CD8-positive, alpha-beta memory T cell (primary cell): ENCODE data around the gene DMPK. TPM values are rescaled to one million over a fixed set of nuclear protein-coding genes. Genes with fewer than 3 reads are reported as not detected.
"Not testable (repeated sequence)": the region's sequence is repeated elsewhere in the genome, so short reads cannot be mapped to it uniquely, and the experiment has no call there.

Source experiments
- CTCF ChIA-PET: fragments of 350-600 bp; sonication (Branson Sonifier 250); formaldehyde crosslinking; loops from one replicate; lab custom pipeline; 2021; ENCODE audit warnings: antibody characterized with exemption; lab: Charles Lee
- POLR2A ChIA-PET: fragments of 350-600 bp; sonication (Branson Sonifier 250); formaldehyde crosslinking; loops from one replicate; lab custom pipeline; 2021; ENCODE audit warnings: antibody characterized with exemption; lab: Charles Lee
- DNase-seq, 5 donors: peaks; one replicate each; pipeline versions ENCODE4 v3.0.0 to v3.0.0-alpha.2; 2020 to 2022; ENCODE audit warnings: mixed read lengths in 1 of 5
- H3K27ac ChIP-seq: one replicate; pipeline ENCODE4 v1.7.0; 2013; ENCODE audit warnings: low read depth, mild to moderate bottlenecking, low read length, moderate library complexity
- H3K27me3 ChIP-seq: 2 replicates; pipeline ENCODE4 v1.7.0; 2013; ENCODE audit warnings: low read length, mild to moderate bottlenecking; ENCODE audit not compliant: insufficient read depth, poor library complexity, severe bottlenecking
- H3K36me3 ChIP-seq: 2 replicates; pipeline ENCODE4 v1.7.0; 2013; ENCODE audit warnings: mild to moderate bottlenecking, low read length, moderate library complexity; ENCODE audit not compliant: insufficient read depth
- H3K4me1 ChIP-seq: 2 replicates; pipeline ENCODE4 v1.7.0; 2013; ENCODE audit warnings: mild to moderate bottlenecking, low read length, moderate library complexity; ENCODE audit not compliant: insufficient read depth
- H3K4me3 ChIP-seq: 2 replicates; pipeline ENCODE4 v1.7.0; 2013; ENCODE audit warnings: mild to moderate bottlenecking, low read length
- H3K9me3 ChIP-seq: 2 replicates; pipeline ENCODE4 v1.7.0; 2013; ENCODE audit warnings: mild to moderate bottlenecking, low read length
- H3K27ac Mint-ChIP-seq, 8 donors: one replicate each; pipeline ENCODE4 v1.8.0; 2020 to 2021; ENCODE audit warnings: mixed read lengths in 8 of 8, mild to moderate bottlenecking in 6 of 8, inconsistent platforms in 3 of 8, moderate library complexity in 3 of 8
- H3K27me3 Mint-ChIP-seq, 2 donors: one replicate each; pipeline ENCODE4 v1.8.0; 2020 to 2021; ENCODE audit warnings: mixed read lengths in 2 of 2, mild to moderate bottlenecking in 1 of 2, moderate library complexity in 1 of 2
- H3K36me3 Mint-ChIP-seq, 3 donors: one replicate each; pipeline ENCODE4 v1.8.0; 2020 to 2021; ENCODE audit warnings: mixed read lengths in 3 of 3, inconsistent platforms in 1 of 3, mild to moderate bottlenecking in 1 of 3
- H3K4me1 Mint-ChIP-seq, 3 donors: one replicate each; pipeline ENCODE4 v1.8.0; 2020 to 2021; ENCODE audit warnings: mixed read lengths in 3 of 3, inconsistent platforms in 1 of 3, mild to moderate bottlenecking in 1 of 3
- H3K4me3 Mint-ChIP-seq, 7 donors: one replicate each; pipeline ENCODE4 v1.8.0; 2020 to 2021; ENCODE audit warnings: mixed read lengths in 7 of 7, mild to moderate bottlenecking in 6 of 7, moderate library complexity in 4 of 7, inconsistent platforms in 2 of 7
- H3K9me3 Mint-ChIP-seq, 5 donors: one replicate each; pipeline ENCODE4 v1.8.0; 2020 to 2022; ENCODE audit warnings: mixed read lengths in 5 of 5, mild to moderate bottlenecking in 3 of 5, moderate library complexity in 2 of 5, inconsistent platforms in 1 of 5
- polyA plus RNA-seq: library from polyadenylated mRNA; unstranded; fragments of 300-500 nt; fragmentation: Illumina TruSeq; gene quantifications from one replicate; pipeline ENCODE4 v1.2.3, GENCODE V29; 2021
- total RNA-seq, 2 experiments: library from RNA; stranded (reverse); gene quantifications; one replicate each; pipeline ENCODE4 v1.2.3, GENCODE V29; 2021

Gene DMPK
- total and polyA plus RNA-seq, 3 experiments from 2014 or later, result 1.6 to 28.2 (median 27.1) TPM

DNA sequence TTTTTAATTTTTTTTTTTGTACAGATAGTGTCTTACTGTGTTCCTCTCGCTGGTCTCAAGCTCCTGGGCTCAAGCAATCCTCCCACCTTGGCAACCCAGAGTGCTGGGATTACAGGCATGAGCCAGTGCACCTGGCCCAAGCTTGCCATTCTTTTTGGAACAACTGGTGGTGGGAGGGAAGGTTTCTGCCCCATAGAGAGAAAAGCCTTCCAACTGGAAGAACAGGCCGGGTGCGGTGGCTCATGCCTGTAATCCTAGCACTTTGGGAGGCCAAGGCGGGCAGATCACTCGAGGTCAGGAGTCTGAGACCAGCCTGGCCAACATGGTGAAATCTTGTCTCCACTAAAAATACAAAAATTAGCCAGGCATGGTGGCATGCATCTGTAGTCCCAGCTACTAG lies 17.3 kb upstream of the DMPK start:
- not testable (repeated sequence) for H3K4me3 Mint-ChIP-seq, H3K27ac Mint-ChIP-seq, H3K9me3 ChIP-seq, H3K27ac ChIP-seq, H3K36me3 ChIP-seq, H3K4me1 Mint-ChIP-seq, H3K36me3 Mint-ChIP-seq, H3K4me1 ChIP-seq, DNase-seq, H3K4me3 ChIP-seq, H3K9me3 Mint-ChIP-seq
- CTCF ChIA-PET, result interaction anchor here (0.8 to 15.3 kb wide), 15 partner anchors 11 to 92 kb away, joined by 3 to 182 read pairs (median 4); partner anchors contain the start of genes FBXO46 and SIX5
- POLR2A ChIA-PET, result interaction anchor here (0.6 to 2.8 kb wide), 4 partner anchors 29 to 699 kb away, joined by 4 to 36 read pairs (median 6); partner anchors contain the start of genes IRF2BP1 and SIX5
- peaks cover 11% of the 10 kb centered on the region for H3K27me3 ChIP-seq
- peaks cover 11 to 20% of the 10 kb centered on the region in 2 donors for H3K27me3 Mint-ChIP-seq

DNA sequence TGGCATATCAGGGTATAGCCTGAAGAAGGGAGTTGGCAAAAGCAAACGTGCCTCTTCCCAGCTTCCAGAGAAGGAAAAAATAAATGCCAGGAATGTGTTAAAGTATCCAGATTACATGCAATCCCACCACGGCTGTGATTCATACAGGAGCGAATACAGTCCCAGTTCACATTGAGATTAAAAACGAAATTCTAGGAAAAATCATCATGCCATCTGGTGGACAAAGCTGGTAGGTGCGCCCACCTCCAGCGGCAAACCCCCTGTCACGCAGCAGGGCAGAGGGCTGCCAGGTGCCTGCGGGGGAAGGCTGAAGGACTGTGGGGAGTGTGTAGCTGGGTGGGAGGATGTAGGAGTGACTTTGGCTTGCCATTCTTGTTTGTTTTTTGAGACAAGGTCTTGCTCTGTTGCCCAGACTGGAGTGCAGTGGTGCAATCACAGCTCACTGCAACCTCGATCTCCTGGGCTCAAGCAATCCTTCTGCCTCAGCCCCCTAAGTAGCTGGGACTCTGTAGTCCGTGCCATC lies 16.8 kb upstream of the DMPK start:
- ChIA-PET CTCF (interaction anchor here (0.6 to 15.3 kb wide), 16 partner anchors 10 to 91 kb away, joined by 3 to 182 read pairs (median 4); partner anchors contain the start of genes FBXO46 and SIX5), POLR2A (interaction anchor here (0.6 to 2.8 kb wide), 4 partner anchors 29 to 700 kb away, joined by 4 to 36 read pairs (median 6); partner anchors contain the start of genes IRF2BP1 and SIX5)
- H3K4me1 Mint-ChIP-seq, result peaks cover 7 to 11% (median 9%) of the 10 kb centered on the region in 3 donors
- no peaks in the 10 kb centered on the region for H3K36me3 ChIP-seq
- H3K4me3 ChIP-seq, result no peak overlapping the region
- peaks cover 7% of the 10 kb centered on the region for H3K4me1 ChIP-seq
- peaks cover 12 to 20% of the 10 kb centered on the region in 2 donors for H3K27me3 Mint-ChIP-seq
- DNase-seq, result peak; percentile 48 to 73 (median 57)
- no peak overlapping the region for H3K27ac ChIP-seq
- H3K9me3 ChIP-seq, result no peaks in the 10 kb centered on the region
- H3K36me3 Mint-ChIP-seq, result no peaks in the 10 kb centered on the region
- peak overlapping the region in 2 of 8 donors; percentile 24 to 25 for H3K27ac Mint-ChIP-seq
- H3K9me3 Mint-ChIP-seq, result no peaks in the 10 kb centered on the region
- peaks cover 11% of the 10 kb centered on the region for H3K27me3 ChIP-seq
- peak overlapping the region in 1 of 7 donors; percentile 17 for H3K4me3 Mint-ChIP-seq

- Histone ChIP-seq H3K27ac (no peak overlapping the region), H3K4me1 (peaks cover 37% of the 10 kb centered on the region), H3K36me3 (no peaks in the 10 kb centered on the region), H3K27me3 (peaks cover 11% of the 10 kb centered on the region), H3K4me3 (no peak overlapping the region), H3K9me3 (no peaks in the 10 kb centered on the region)
- H3K27ac Mint-ChIP-seq, result peak overlapping the region in 4 of 8 donors; percentile 1 to 84 (median 42)
- no peak for DNase-seq
- peaks cover 0 to 11% (median 0%) of the 10 kb centered on the region in 3 donors for H3K36me3 Mint-ChIP-seq
- ChIA-PET CTCF (interaction anchor here (1.1 to 15.3 kb wide), 3 partner anchors 26 to 743 kb away, joined by 3 to 182 read pairs (median 3); partner anchors contain the start of genes QPCTL and SIX5), POLR2A (no interaction called here)
- peak overlapping the region in 3 of 7 donors; percentile 0 to 79 (median 13) for H3K4me3 Mint-ChIP-seq
- H3K9me3 Mint-ChIP-seq, result no peaks in the 10 kb centered on the region
- peaks cover 39 to 43% (median 41%) of the 10 kb centered on the region in 3 donors for H3K4me1 Mint-ChIP-seq
- peaks cover 7 to 28% of the 10 kb centered on the region in 2 donors for H3K27me3 Mint-ChIP-seq
Observed at GRCh38 chr19:45794627-45795026, 12.3 kb upstream of the DMPK start.

DNA sequence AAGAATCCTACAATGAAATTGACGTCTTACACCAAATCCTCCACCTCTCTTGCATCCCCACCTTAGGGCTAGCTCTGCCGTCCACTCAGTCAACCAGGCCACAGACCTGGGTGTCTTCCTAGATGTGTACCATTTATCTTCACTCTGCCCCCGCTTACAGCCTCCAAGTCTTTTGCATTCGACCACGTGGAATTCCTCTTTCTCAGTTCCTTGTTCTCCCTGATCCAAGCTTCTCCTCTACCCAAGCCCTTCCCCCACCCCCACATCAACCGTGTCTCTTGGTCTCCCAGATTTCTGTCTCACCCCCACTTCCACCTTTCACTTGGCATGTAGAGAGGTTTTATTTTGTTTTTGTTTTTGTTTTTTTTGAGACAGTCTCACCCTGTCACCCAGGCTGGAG lies 11.6 kb upstream of the DMPK start:
- H3K9me3 ChIP-seq, result no peaks in the 10 kb centered on the region
- POLR2A ChIA-PET, result no interaction called here
- peaks cover 32% of the 10 kb centered on the region for H3K4me1 ChIP-seq
- H3K27ac Mint-ChIP-seq, result peak overlapping the region; percentile 27 to 97 (median 72)
- peaks cover 39 to 45% (median 40%) of the 10 kb centered on the region in 3 donors for H3K4me1 Mint-ChIP-seq
- H3K4me3 Mint-ChIP-seq, result peak overlapping the region; percentile 25 to 89 (median 64)
- peaks cover 11% of the 10 kb centered on the region for H3K27me3 ChIP-seq
- peaks cover 3 to 27% of the 10 kb centered on the region in 2 donors for H3K27me3 Mint-ChIP-seq
- no peak for DNase-seq
- CTCF ChIA-PET, result interaction anchor here (1.2 to 15.3 kb wide), 2 partner anchors 25 to 101 kb away, joined by 3 to 182 read pairs; partner anchors contain the start of genes QPCTL and SIX5
- H3K27ac ChIP-seq, result no peak overlapping the region
- H3K36me3 ChIP-seq, result peaks cover 7% of the 10 kb centered on the region
- H3K4me3 ChIP-seq, result no peak overlapping the region
- no peaks in the 10 kb centered on the region for H3K9me3 Mint-ChIP-seq
- peaks cover 5 to 18% (median 6%) of the 10 kb centered on the region in 3 donors for H3K36me3 Mint-ChIP-seq

DNA sequence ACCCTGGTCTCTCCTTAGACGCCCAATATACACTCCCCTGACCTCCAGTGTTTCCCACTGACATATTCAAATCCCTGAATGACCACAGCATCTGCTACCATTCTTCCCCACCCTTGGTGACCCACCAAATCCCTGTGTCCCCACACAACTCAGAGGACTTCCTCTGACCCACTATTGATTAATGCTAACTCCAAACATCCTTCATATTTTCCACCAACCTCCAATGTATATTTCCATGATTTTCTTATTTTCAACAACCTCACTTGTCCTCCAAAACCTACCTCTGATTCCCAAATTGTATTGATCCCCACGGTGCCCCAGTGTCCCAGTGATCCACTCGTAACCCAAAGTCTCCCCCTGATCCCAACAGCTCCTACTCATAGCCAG lies 10.9 kb upstream of the DMPK start:
- Mint-ChIP-seq H3K36me3 (peaks cover 9 to 25% (median 13%) of the 10 kb centered on the region in 3 donors), H3K27me3 (peaks cover 0 to 26% of the 10 kb centered on the region in 2 donors), H3K9me3 (no peaks in the 10 kb centered on the region), H3K4me3 (peak overlapping the region; percentile 78 to 90 (median 84)), H3K27ac (peak overlapping the region; percentile 39 to 97 (median 92)), H3K4me1 (peaks cover 39 to 48% (median 43%) of the 10 kb centered on the region in 3 donors)
- ChIA-PET CTCF (interaction anchor here (0.7 to 15.3 kb wide), 4 partner anchors 14 to 24 kb away, joined by 3 to 182 read pairs (median 3); partner anchors contain the start of gene SIX5), POLR2A (interaction anchor here (1.1 to 1.9 kb wide), 4 partner anchors 23 to 76 kb away, joined by 4 to 20 read pairs (median 4); partner anchors contain the start of gene SIX5)
- Histone ChIP-seq H3K36me3 (peaks cover 7% of the 10 kb centered on the region), H3K27ac (peak overlapping the region; percentile 17), H3K4me1 (peaks cover 30% of the 10 kb centered on the region), H3K9me3 (no peaks in the 10 kb centered on the region), H3K4me3 (peak overlapping the region; percentile 21), H3K27me3 (peaks cover 11% of the 10 kb centered on the region)
- DNase-seq, result no peak

- H3K9me3 ChIP-seq, result no peaks in the 10 kb centered on the region
- Mint-ChIP-seq H3K27me3 (peaks cover 0 to 23% of the 10 kb centered on the region in 2 donors), H3K36me3 (peaks cover 12 to 31% (median 15%) of the 10 kb centered on the region in 3 donors), H3K27ac (peak within 1 kb of the TSS; percentile 39 to 97 (median 92)), H3K9me3 (no peaks in the 10 kb centered on the region), H3K4me3 (peak within 1 kb of the TSS; percentile 82 to 96 (median 89)), H3K4me1 (peaks cover 41 to 52% (median 45%) of the 10 kb centered on the region in 3 donors)
- CTCF ChIA-PET, result interaction anchor here (0.7 to 15.3 kb wide), 5 partner anchors 14 to 24 kb away, joined by 3 to 182 read pairs (median 3); partner anchors contain the start of gene SIX5
- POLR2A ChIA-PET, result interaction anchor here (0.6 to 1.9 kb wide), 5 partner anchors 23 to 111 kb away, joined by 4 to 20 read pairs (median 5); partner anchors contain the start of gene SIX5
- peaks cover 30% of the 10 kb centered on the region for H3K4me1 ChIP-seq
- H3K27ac ChIP-seq, result peak within 1 kb of the TSS; percentile 61
- H3K36me3 ChIP-seq, result peaks cover 7% of the 10 kb centered on the region
- peak within 1 kb of the TSS; percentile 68 for H3K4me3 ChIP-seq
- peaks cover 11% of the 10 kb centered on the region for H3K27me3 ChIP-seq
- DNase-seq, result peak; percentile 98 to 100 (median 100)
Observed at GRCh38 chr19:45792470-45793177, 10.3 kb upstream of the DMPK start, which contains the start of gene DMWD. TSS of gene DMWD (minus strand) at chr19:45792845. CDS start at chr19:45792756, 89 bp downstream.

DNA sequence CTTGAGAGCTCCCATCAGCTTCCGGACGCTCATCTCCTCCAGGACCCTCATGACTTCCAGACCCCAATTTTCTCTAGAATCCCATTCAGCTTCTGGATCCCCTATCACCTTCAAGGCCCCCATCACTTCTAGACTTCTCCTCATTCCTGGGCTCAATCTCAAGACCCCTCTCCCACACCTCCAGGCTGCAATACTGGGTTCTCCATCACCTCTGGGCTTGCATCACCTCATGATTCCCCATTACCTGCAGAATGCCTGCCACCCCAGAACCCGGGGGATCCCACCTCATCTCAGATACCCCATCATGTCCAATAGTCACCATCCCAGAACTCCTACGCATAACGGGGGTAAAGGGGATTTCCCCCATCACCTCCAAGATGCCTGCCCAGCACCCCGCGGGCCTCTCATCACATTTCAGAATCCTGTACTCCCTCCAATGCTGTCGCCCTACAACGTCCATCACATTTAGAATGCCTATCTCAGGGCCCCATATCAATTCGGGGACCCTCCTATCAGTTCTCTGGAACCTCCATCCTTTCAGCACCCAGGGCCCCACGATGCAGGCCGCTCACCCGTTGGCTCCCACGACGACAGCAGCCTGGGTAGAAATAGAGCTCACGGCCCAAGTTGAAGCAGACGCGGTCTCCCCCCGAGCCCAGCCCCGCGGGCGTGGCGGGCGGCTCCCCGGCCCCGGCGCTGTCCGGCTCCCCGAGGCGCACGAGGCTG lies 9.6 kb upstream of the DMPK start:
- Histone ChIP-seq H3K4me1 (peaks cover 30% of the 10 kb centered on the region), H3K27ac (peak overlapping the region; percentile 61), H3K4me3 (peak overlapping the region; percentile 68), H3K36me3 (peaks cover 7% of the 10 kb centered on the region), H3K27me3 (peaks cover 11% of the 10 kb centered on the region), H3K9me3 (no peaks in the 10 kb centered on the region)
- peak overlapping the region; percentile 32 to 95 (median 86) for H3K27ac Mint-ChIP-seq
- H3K36me3 Mint-ChIP-seq, result peaks cover 15 to 38% (median 15%) of the 10 kb centered on the region in 3 donors
- H3K4me1 Mint-ChIP-seq, result peaks cover 41 to 52% (median 45%) of the 10 kb centered on the region in 3 donors
- peaks cover 0 to 22% of the 10 kb centered on the region in 2 donors for H3K27me3 Mint-ChIP-seq
- peak overlapping the region; percentile 82 to 96 (median 89) for H3K4me3 Mint-ChIP-seq
- H3K9me3 Mint-ChIP-seq, result no peaks in the 10 kb centered on the region
- peak in 1 of 5 donors; percentile 18 for DNase-seq
- POLR2A ChIA-PET, result interaction anchor here (1.2 to 1.9 kb wide), 3 partner anchors 22 to 71 kb away, joined by 4 to 20 read pairs (median 5); partner anchors contain the start of gene SIX5
- CTCF ChIA-PET, result interaction anchor here (1.3 to 15.3 kb wide), 2 partner anchors 20 to 23 kb away, joined by 4 to 182 read pairs; partner anchors contain the start of gene SIX5
